ENCODE data around the gene ELFN1. TPM values are rescaled to one million over a fixed set of nuclear protein-coding genes. Genes with fewer than 3 reads are reported as not detected.

Gene ELFN1
- total and polyA plus RNA-seq, 9 of the 15 experiments (the other 6 are each of a cell fraction or from before 2014, with no cell fraction given): 0.04 to 0.64 (median 0.18) TPM; not detected in 2

GRCh38 chr7:1644341-1645070 is 25.6 kb upstream of the ELFN1 start:
- Histone ChIP-seq H3K4me3 (no peak overlapping the region), H3K36me3 (ENCODE audit: control insufficient read depth, insufficient read depth, low read length) (no peaks in the 10 kb centered on the region), H3K27me3 (ENCODE audit: control insufficient read depth in 2 of 2, insufficient read depth in 2 of 2, low read length in 2 of 2) (peaks cover 0 to 11% of the 10 kb centered on the region in 2 experiments; a peak in 2 of 5 replicates), H3K79me2 (ENCODE audit: control insufficient read depth, insufficient read depth, low read length) (no peaks in the 10 kb centered on the region), H3K4me2 (ENCODE audit: insufficient read depth, low read length) (peak overlapping the region; percentile 29; the same call in 1 of the 2 replicates), H3K4me1 (replicated peaks in 1 of 2; ENCODE audit: control insufficient read depth in 2 of 2, insufficient read depth in 2 of 2, low read length in 2 of 2) (peaks cover 23 to 69% of the 10 kb centered on the region in 2 experiments; a peak in 4 of 5 replicates), H3K9me3 (replicated peaks; ENCODE audit: control insufficient read depth, insufficient read depth, low read depth, low read length) (no peaks in the 10 kb centered on the region), H2AFZ (ENCODE audit: low read depth, low read length) (peak overlapping the region; percentile 64), H3K27ac (ENCODE audit: extremely low read depth, low read depth, low read length) (no peak overlapping the region), H3K9me1 (ENCODE audit: control insufficient read depth, insufficient read depth, low read length) (no peaks in the 10 kb centered on the region), H4K20me1 (replicated peaks; ENCODE audit: control insufficient read depth, insufficient read depth, low read length) (0 out of 2 replicates have a peak, but pooled peaks cover 3% of the 10 kb centered on the region), H3K9ac (ENCODE audit: insufficient read depth in 1 of 2, low read depth in 2 of 2, low read length in 2 of 2) (peak overlapping the region in 1 of 2 experiments; percentile 65; a peak in 2 of 4 replicates)
- FAIRE-seq (peak; percentile 75), ATAC-seq (peak; percentile 35), DNase-seq (ENCODE audit: extremely low read depth in 1 of 4, low spot score in 3 of 4) (peak in 2 of 4 experiments; percentile 51 to 52)
- ChIA-PET POLR2A (interaction anchor here (0.6 to 0.8 kb wide), 2 partner anchors 64 to 1495 kb away, joined by 3 read pairs; no protein-coding TSS in a partner anchor), CTCF (ENCODE audit: low intra/inter-chr PET ratio) (no interaction called here)
- 40% methylated on average over 22 of the region's 23 CpGs for WGBS (ENCODE audit: insufficient coverage, low coverage, missing lambda C conversion rate)
- in situ Hi-C loops (cut with MboI): no loop called here
- TF ChIP-seq HES1 (IDR thresholded peaks at IDR 0.05; ENCODE audit: low read depth) (no peak), BCOR (IDR thresholded peaks at IDR 0.05) (peak; percentile 35; the same call in 1 of the 2 replicates), ZSCAN29 (IDR thresholded peaks at IDR 0.05) (no peak), ZNF316 (IDR thresholded peaks at IDR 0.05) (0 out of 2 replicates have a peak, but pooled peaks have one; percentile 15), L3MBTL2 (IDR thresholded peaks at IDR 0.05) (peak; percentile 35; the same call in 1 of the 2 replicates), CLOCK (CRISPR knock-in tag; IDR thresholded peaks at IDR 0.05; ENCODE audit: borderline replicate concordance) (no peak), MAFK (IDR thresholded peaks at IDR 0.05; ENCODE audit: low read length) (peak; percentile 34; the same call in 1 of the 2 replicates), MNT (conservative IDR thresholded peaks at IDR 0.05) (0 out of 4 replicates have a peak, but pooled peaks of 1 of the 2 experiments have one; percentile 27), ZFX (CRISPR knock-in tag; IDR thresholded peaks at IDR 0.05) (peak; percentile 42; the same call in 1 of the 2 replicates), MAFF (IDR thresholded peaks at IDR 0.05; ENCODE audit: low read length) (no peak), YBX1 (IDR thresholded peaks at IDR 0.05) (no peak), ZNF263 (CRISPR knock-in tag; IDR thresholded peaks at IDR 0.05; ENCODE audit: borderline replicate concordance) (peak; percentile 63), FOSL1 (tag; conservative IDR thresholded peaks at IDR 0.05) (no peak), SLC30A9 (CRISPR knock-in tag; IDR thresholded peaks at IDR 0.05) (no peak), ZFP36 (IDR thresholded peaks at IDR 0.05; ENCODE audit: low read depth, low read length, partially characterized antibody) (peak; percentile 29), EGR1 (conservative IDR thresholded peaks at IDR 0.05) (no peak)
- TF ChIP-seq, protein P1, sequence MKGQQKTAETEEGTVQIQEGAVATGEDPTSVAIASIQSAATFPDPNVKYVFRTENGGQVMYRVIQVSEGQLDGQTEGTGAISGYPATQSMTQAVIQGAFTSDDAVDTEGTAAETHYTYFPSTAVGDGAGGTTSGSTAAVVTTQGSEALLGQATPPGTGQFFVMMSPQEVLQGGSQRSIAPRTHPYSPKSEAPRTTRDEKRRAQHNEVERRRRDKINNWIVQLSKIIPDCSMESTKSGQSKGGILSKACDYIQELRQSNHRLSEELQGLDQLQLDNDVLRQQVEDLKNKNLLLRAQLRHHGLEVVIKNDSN (CRISPR knock-in tag; IDR thresholded peaks at IDR 0.05): no peak
- intact Hi-C loops (cut with micrococcal nuclease): loop anchor here (10.0 kb wide), 1 partner anchor 60 kb away; no protein-coding TSS in a partner anchor
- BruUV-seq (replicated peaks): no TSS peak
